Astrocyte (in vitro differentiated cells and primary cell): ENCODE measurements around the gene GLB1L2.

Experiments used
- CTCF ChIP-seq: IDR thresholded peaks from 2 replicates; pipeline ENCODE4 v1.5.1; 2011; ENCODE audit warnings: low read depth, mild to moderate bottlenecking, inconsistent platforms, low read length, moderate library complexity; ENCODE audit not compliant: insufficient read depth
- EZH2 ChIP-seq: IDR thresholded peaks from 2 replicates; pipeline ENCODE4 v1.6.1; 2012; ENCODE audit warnings: mild to moderate bottlenecking, low read length, inconsistent platforms; ENCODE audit not compliant: insufficient read depth

- TF ChIP-seq CTCF (no peak), EZH2 (no peak)
Measured at GRCh38 chr11:134332782-134333181, 994 bp downstream of the GLB1L2 start.
